Neural cell (in vitro differentiated cells): ENCODE results near the gene GPHN. TPM values are rescaled to one million over a fixed set of nuclear protein-coding genes. Genes with fewer than 3 reads are reported as not detected.

Source experiments
- H2AFZ ChIP-seq: fragments of 200-600, 300-800 bp; sonication (generic), shearing (Covaris generic); 2 replicates; pipeline ENCODE4 v1.6.0; 2014; ENCODE audit warnings: low read depth, mild to moderate bottlenecking, antibody characterized with exemption, low read length, moderate library complexity
- H3F3A ChIP-seq: fragments of 200-600 bp; shearing (Covaris generic); 2 replicates; pipeline ENCODE4 v1.6.1; 2016; ENCODE audit warnings: mild to moderate bottlenecking, moderate library complexity, mixed read lengths, antibody characterized with exemption, low read length; ENCODE audit not compliant: insufficient read depth, poor library complexity, severe bottlenecking
- H3K27ac ChIP-seq: fragments of 200-600, 300-800 bp; sonication (generic), shearing (Covaris generic); 2 replicates; pipeline ENCODE4 v1.5.1; 2014; ENCODE audit warnings: mild to moderate bottlenecking, low read length, moderate library complexity
- H3K27me3 ChIP-seq: fragments of 300-800, 200-600 bp; sonication (generic), shearing (Covaris generic); 2 replicates; pipeline ENCODE4 v1.6.0; 2014; ENCODE audit warnings: mild to moderate bottlenecking, low read depth, low read length, moderate library complexity; ENCODE audit not compliant: insufficient read depth
- H3K36me3 ChIP-seq: fragments of 300-800, 200-600 bp; sonication (generic), shearing (Covaris generic); 2 replicates; pipeline ENCODE4 v1.5.1; 2014; ENCODE audit warnings: mild to moderate bottlenecking, antibody characterized with exemption, low read length, moderate library complexity; ENCODE audit not compliant: insufficient read depth
- H3K4me2 ChIP-seq: fragments of 300-800, 200-600 bp; sonication (generic), shearing (Covaris generic); 2 replicates; pipeline ENCODE4 v1.6.0; 2014; ENCODE audit warnings: mild to moderate bottlenecking, low read length
- H3K4me3 ChIP-seq: fragments of 300-800, 200-600 bp; sonication (generic), shearing (Covaris generic); 2 replicates; pipeline ENCODE4 v1.5.1; 2014; ENCODE audit warnings: mild to moderate bottlenecking, low read length, moderate library complexity
- H3K79me2 ChIP-seq: fragments of 200-600 bp; shearing (Covaris generic); replicated peaks from 2 replicates; pipeline ENCODE4 v1.6.0; 2014; ENCODE audit warnings: mild to moderate bottlenecking, low read length, moderate library complexity; ENCODE audit not compliant: insufficient read depth
- H3K9ac ChIP-seq: fragments of 300-800, 200-600 bp; sonication (generic), shearing (Covaris generic); 2 replicates; pipeline ENCODE4 v1.6.1; 2016; ENCODE audit warnings: mild to moderate bottlenecking, low read length, mixed read lengths
- H3K9me2 ChIP-seq: fragments of 200-600 bp; shearing (Covaris generic); 2 replicates; pipeline ENCODE4 v1.6.1; 2016; ENCODE audit warnings: mild to moderate bottlenecking, low read length, mixed read lengths; ENCODE audit not compliant: insufficient read depth
- H3K9me3 ChIP-seq: fragments of 200-600, 300-800 bp; sonication (generic), shearing (Covaris generic); 2 replicates; pipeline ENCODE4 v1.6.1; 2016; ENCODE audit warnings: mild to moderate bottlenecking, mixed run types, low read length, moderate library complexity, mixed read lengths
- H4K20me1 ChIP-seq: fragments of 200-600 bp; shearing (Covaris generic); 2 replicates; pipeline ENCODE4 v1.6.1; 2016; ENCODE audit warnings: mild to moderate bottlenecking, mixed run types; ENCODE audit not compliant: insufficient read depth
- CTCF ChIP-seq: fragments of 450-650 bp; IDR thresholded peaks from 2 replicates; pipeline ENCODE4 v1.5.1; 2014; ENCODE audit warnings: antibody characterized with exemption, mild to moderate bottlenecking, moderate library complexity; ENCODE audit not compliant: poor library complexity, severe bottlenecking
- EP300 ChIP-seq: fragments of 450-650 bp; conservative IDR thresholded peaks from 2 replicates; pipeline ENCODE4 v1.6.1; 2014; ENCODE audit warnings: antibody characterized with exemption, mild to moderate bottlenecking, moderate library complexity; ENCODE audit not compliant: poor library complexity, severe bottlenecking
- EZH2 ChIP-seq: fragments of 200-600, 300-800 bp; shearing (Covaris generic), sonication (generic); IDR thresholded peaks from 2 replicates; pipeline ENCODE4 v1.6.1; 2014; ENCODE audit warnings: antibody characterized with exemption, low read length, borderline replicate concordance, mild to moderate bottlenecking; ENCODE audit not compliant: insufficient read depth, poor library complexity, severe bottlenecking
- MXI1 ChIP-seq: fragments of 450-650 bp; conservative IDR thresholded peaks from 2 replicates; pipeline ENCODE4 v1.6.1; 2014; ENCODE audit warnings: antibody characterized with exemption, mild to moderate bottlenecking; ENCODE audit not compliant: poor library complexity, severe bottlenecking
- POLR2AphosphoS5 ChIP-seq: IDR thresholded peaks from 2 replicates; pipeline ENCODE4 v1.6.1; 2012
- RAD21 ChIP-seq: fragments of 450-650 bp; conservative IDR thresholded peaks from 2 replicates; pipeline ENCODE4 v1.6.1; 2014; ENCODE audit warnings: antibody characterized with exemption, mild to moderate bottlenecking, moderate library complexity
- REST ChIP-seq: IDR thresholded peaks from 2 replicates; pipeline ENCODE4 v1.6.1; 2012; ENCODE audit warnings: borderline replicate concordance
- SMC3 ChIP-seq: fragments of 450-650 bp; conservative IDR thresholded peaks from 2 replicates; pipeline ENCODE4 v1.6.1; 2014; ENCODE audit warnings: antibody characterized with exemption, mild to moderate bottlenecking, moderate library complexity; ENCODE audit not compliant: poor library complexity
- TAF1 ChIP-seq: IDR thresholded peaks from 2 replicates; pipeline ENCODE4 v1.6.1; 2012; ENCODE audit warnings: low read depth
- polyA plus RNA-seq: library from polyadenylated mRNA; depleted of rRNA; stranded (reverse); fragments of >200 nt; gene quantifications from 2 replicates; pipeline ENCODE4 v1.2.3, GENCODE V29; 2014

The GPHN gene
- polyA plus RNA-seq, 1 donor from 2014 or later = 135 TPM

GRCh38 chr14:67228325-67228984 is 720.5 kb downstream of the GPHN start:
- Histone ChIP-seq H3K4me3 (no peak overlapping the region), H2AFZ (no peak overlapping the region), H3K79me2 (no peaks in the 10 kb centered on the region), H4K20me1 (no peaks in the 10 kb centered on the region), H3K9me2 (no peaks in the 10 kb centered on the region), H3F3A (no peaks in the 10 kb centered on the region), H3K9me3 (no peaks in the 10 kb centered on the region), H3K27me3 (no peaks in the 10 kb centered on the region), H3K9ac (no peak overlapping the region), H3K27ac (no peak overlapping the region), H3K4me2 (no peak overlapping the region), H3K36me3 (no peaks in the 10 kb centered on the region)
- no peak for TF ChIP-seq TAF1
- TF ChIP-seq SMC3 = no peak
- TF ChIP-seq EP300 = no peak
- TF ChIP-seq CTCF = no peak
- no peak for TF ChIP-seq EZH2
- no peak for TF ChIP-seq POLR2AphosphoS5
- no peak for TF ChIP-seq REST
- TF ChIP-seq MXI1 = no peak
- TF ChIP-seq RAD21 = no peak

Other genes with a start within 250 kb of the GPHN start
- gene CCDC196, start 21.8 kb upstream of the GPHN start, polyA plus RNA-seq = not detected in 2 replicates